OCI-LY7 (cell line): Measurements from ENCODE around the gene MED10. TPM values are rescaled to one million over a fixed set of nuclear protein-coding genes. Genes with fewer than 3 reads are reported as not detected.

Experiments used
- BruUV-seq: library from RNA; stranded (reverse); fragments of 400-500 nt; replicated peaks from 2 replicates; lab custom pipeline; 2021; lab: Mats Ljungman, UMichigan
- CTCF ChIA-PET: fragments of 300-600 bp; sonication (Branson Sonifier 250); formaldehyde crosslinking; loops from one replicate; lab custom pipeline; 2022; ENCODE audit warnings: antibody characterized with exemption; ENCODE audit not compliant: unreplicated experiment; lab: Charles Lee
- POLR2A ChIA-PET: fragments of 300-600 bp; sonication (Branson Sonifier 250); formaldehyde crosslinking; loops from one replicate; lab custom pipeline; 2022; ENCODE audit warnings: antibody characterized with exemption; lab: Charles Lee
- DNase-seq: peaks from one replicate; pipeline ENCODE4 v3.0.0-alpha.2; 2015; ENCODE audit warnings: low spot score
- H2AFZ ChIP-seq: fragments of 200-600 bp; sonication (generic), shearing (Covaris generic); 2 replicates; pipeline ENCODE4 v1.6.1; 2014; ENCODE audit warnings: mild to moderate bottlenecking, antibody characterized with exemption, low read length, moderate library complexity
- H3K27ac ChIP-seq: fragments of 200-600 bp; sonication (generic); 2 replicates; pipeline ENCODE4 v1.5.1; 2014; ENCODE audit warnings: mixed run types, low read depth, mild to moderate bottlenecking, moderate library complexity, low read length, inconsistent platforms; ENCODE audit not compliant: poor library complexity, severe bottlenecking
- H3K36me3 ChIP-seq: fragments of 200-600 bp; sonication (generic); 2 replicates; pipeline ENCODE4 v1.6.1; 2014; ENCODE audit warnings: mild to moderate bottlenecking, antibody characterized with exemption, low read length, moderate library complexity, mixed read lengths; ENCODE audit not compliant: insufficient read depth
- H3K4me1 ChIP-seq: fragments of 200-600 bp; sonication (generic); 2 replicates; pipeline ENCODE4 v1.5.1; 2014; ENCODE audit warnings: mild to moderate bottlenecking, low read length; ENCODE audit not compliant: insufficient read depth, poor library complexity, severe bottlenecking
- H3K4me2 ChIP-seq: fragments of 200-600 bp; sonication (generic); 2 replicates; pipeline ENCODE4 v1.6.1; 2014; ENCODE audit warnings: mild to moderate bottlenecking, low read length
- H3K4me3 ChIP-seq: fragments of 200-600 bp; sonication (generic); 2 replicates; pipeline ENCODE4 v1.5.1; 2014; ENCODE audit warnings: mild to moderate bottlenecking, low read depth, low read length; ENCODE audit not compliant: poor library complexity, severe bottlenecking
- H3K79me2 ChIP-seq: fragments of 200-600 bp; sonication (generic); 2 replicates; pipeline ENCODE4 v1.6.1; 2016; ENCODE audit warnings: low read depth, mild to moderate bottlenecking, low read length, moderate library complexity, mixed read lengths; ENCODE audit not compliant: insufficient read depth
- H3K9me2 ChIP-seq: fragments of 200-600 bp; sonication (generic); 2 replicates; pipeline ENCODE4 v1.6.1; 2016; ENCODE audit warnings: mild to moderate bottlenecking, low read length, mixed read lengths; ENCODE audit not compliant: insufficient read depth
- H3K9me3 ChIP-seq: fragments of 200-600 bp; sonication (generic); 2 replicates; pipeline ENCODE4 v1.6.1; 2014; ENCODE audit warnings: mild to moderate bottlenecking, mixed run types, low read length, mixed read lengths
- H4K20me1 ChIP-seq: fragments of 200-600 bp; sonication (generic); 2 replicates; pipeline ENCODE4 v1.6.1; 2014; ENCODE audit warnings: mild to moderate bottlenecking, antibody characterized with exemption, low read length, moderate library complexity, mixed read lengths; ENCODE audit not compliant: insufficient read depth
- CTCF ChIP-seq: fragments of 200-600 bp; sonication (generic); conservative IDR thresholded peaks from 2 replicates; pipeline ENCODE4 v1.5.1; 2014; ENCODE audit warnings: mild to moderate bottlenecking, antibody characterized with exemption, low read length, moderate library complexity, mixed read lengths
- EZH2phosphoT487 ChIP-seq: fragments of 200-600 bp; sonication (generic); IDR thresholded peaks from 2 replicates; pipeline ENCODE4 v1.6.1; 2018; ENCODE audit warnings: low read depth, borderline replicate concordance, mild to moderate bottlenecking, mixed run types, antibody characterized with exemption, low read length, moderate library complexity, mixed read lengths
- intact Hi-C: fragments of 100-400 bp; cut with micrococcal nuclease; formaldehyde crosslinking; loops from one replicate; pipeline ENCODE4 v1.10.0; 2022; ENCODE audit not compliant: unreplicated experiment
- total RNA-seq, 2 experiments: library from RNA; depleted of rRNA in 1 of 2; stranded (reverse); fragments of >200 nt in 1 of 2; shearing (Covaris generic) in 1 of 2; gene quantifications; 2 replicates each; pipeline ENCODE4 v1.2.3, GENCODE V29; 2014 to 2022

Gene MED10
- total RNA-seq, 2 experiments from 2014 or later, result 16.2 to 47.3 TPM

- intact Hi-C loops, result no loop called here
- no peak overlapping the region for H3K4me3 ChIP-seq
- H4K20me1 ChIP-seq, result no peaks in the 10 kb centered on the region
- no peak for DNase-seq
- BruUV-seq, result no TSS peak
- H3K4me2 ChIP-seq, result no peak overlapping the region
- H3K36me3 ChIP-seq, result no peaks in the 10 kb centered on the region
- CTCF ChIA-PET, result no interaction called here
- no peak for TF ChIP-seq EZH2phosphoT487
- TF ChIP-seq CTCF, result no peak
- no peaks in the 10 kb centered on the region for H3K9me2 ChIP-seq
- H3K27ac ChIP-seq, result no peak overlapping the region
- no peak overlapping the region for H2AFZ ChIP-seq
- no peaks in the 10 kb centered on the region for H3K9me3 ChIP-seq
- no peaks in the 10 kb centered on the region for H3K4me1 ChIP-seq
- no peaks in the 10 kb centered on the region for H3K79me2 ChIP-seq
- POLR2A ChIA-PET, result interaction anchor here (0.9 to 1.0 kb wide), 2 partner anchors 10 to 19 kb away, joined by 3 to 4 read pairs; partner anchors contain the start of gene MED10
Measured at GRCh38 chr5:6396836-6397535, 18.6 kb upstream of the MED10 start.

- H2AFZ ChIP-seq, result no peak overlapping the region
- H3K79me2 ChIP-seq, result no peaks in the 10 kb centered on the region
- CTCF ChIA-PET, result no interaction called here
- no peaks in the 10 kb centered on the region for H3K9me3 ChIP-seq
- DNase-seq, result no peak
- H3K4me1 ChIP-seq, result no peaks in the 10 kb centered on the region
- H3K4me2 ChIP-seq, result no peak overlapping the region
- H3K36me3 ChIP-seq, result no peaks in the 10 kb centered on the region
- BruUV-seq, result no TSS peak
- POLR2A ChIA-PET, result no interaction called here
- no peak for TF ChIP-seq CTCF
- no peak for TF ChIP-seq EZH2phosphoT487
- no peaks in the 10 kb centered on the region for H4K20me1 ChIP-seq
- no peak overlapping the region for H3K4me3 ChIP-seq
- no peaks in the 10 kb centered on the region for H3K9me2 ChIP-seq
- H3K27ac ChIP-seq, result no peak overlapping the region
- intact Hi-C loops, result no loop called here
Measured at GRCh38 chr5:6396043-6396442, 17.7 kb upstream of the MED10 start.

GRCh38 chr5:6395621-6396020, 17.3 kb upstream of the MED10 start:
- TF ChIP-seq EZH2phosphoT487, result no peak
- no peak for TF ChIP-seq CTCF
- H2AFZ ChIP-seq, result no peak overlapping the region
- no peaks in the 10 kb centered on the region for H3K9me2 ChIP-seq
- no peak for DNase-seq
- H3K9me3 ChIP-seq, result no peaks in the 10 kb centered on the region
- H3K4me3 ChIP-seq, result no peak overlapping the region
- no peaks in the 10 kb centered on the region for H3K36me3 ChIP-seq
- no peak overlapping the region for H3K27ac ChIP-seq
- intact Hi-C loops, result no loop called here
- POLR2A ChIA-PET, result no interaction called here
- BruUV-seq, result no TSS peak
- no peaks in the 10 kb centered on the region for H4K20me1 ChIP-seq
- CTCF ChIA-PET, result interaction anchor here (0.5 kb wide), 1 partner anchor 144 kb away, joined by 4 read pairs; no protein-coding TSS in a partner anchor
- H3K4me1 ChIP-seq, result no peaks in the 10 kb centered on the region
- no peak overlapping the region for H3K4me2 ChIP-seq
- no peaks in the 10 kb centered on the region for H3K79me2 ChIP-seq
